SK-N-SH treated with all-trans-retinoic acid at 6 μM for 48 hours (cell line): ENCODE measurements around the gene LY6G6F.
A peak's percentile ranks its signal among the peaks of the same experiment; 100 is the strongest.

Experiments used
- ATAC-seq: fragments of 200-7000 bp; cut with Tn5 transposase; 3 replicates; pipeline ENCODE4 v1.9.1; 2020; ENCODE audit warnings: mild to moderate bottlenecking, moderate library complexity
- BACH2 ChIP-seq: fragments of 250-450 bp; sonication (Bioruptor Pico); IDR thresholded peaks from 2 replicates; pipeline ENCODE4 v1.9.0; 2021; ENCODE audit warnings: mild to moderate bottlenecking, borderline replicate concordance
- CSRNP3 ChIP-seq: fragments of 250-450 bp; sonication (Bioruptor Pico); IDR thresholded peaks from 2 replicates; pipeline ENCODE4 v1.5.1; 2021; ENCODE audit warnings: mild to moderate bottlenecking, moderate library complexity
- ISL1 ChIP-seq: fragments of 250-450 bp; sonication (Bioruptor Pico); IDR thresholded peaks from 2 replicates; pipeline ENCODE4 v2.1.2; 2022; ENCODE audit warnings: mild to moderate bottlenecking, moderate library complexity
- OSR1 ChIP-seq: fragments of 250-450 bp; sonication (Bioruptor Pico); IDR thresholded peaks from 2 replicates; pipeline ENCODE4 v1.8.0; 2022; ENCODE audit warnings: moderate library complexity, mild to moderate bottlenecking, inconsistent platforms
- PATZ1 ChIP-seq: fragments of 250-450 bp; sonication (Bioruptor Pico); IDR thresholded peaks from 2 replicates; pipeline ENCODE4 v1.8.0; 2020; ENCODE audit warnings: mild to moderate bottlenecking, moderate library complexity, borderline replicate concordance
- PPARA ChIP-seq: fragments of 250-450 bp; sonication (Bioruptor Pico); IDR thresholded peaks from 2 replicates; pipeline ENCODE4 v1.5.0; 2020; ENCODE audit warnings: mild to moderate bottlenecking, borderline replicate concordance
- RARB ChIP-seq: fragments of 250-450 bp; sonication (Bioruptor Pico); IDR thresholded peaks from 2 replicates; pipeline ENCODE4 v1.8.0; 2021; ENCODE audit warnings: mild to moderate bottlenecking, moderate library complexity
- SNAI2 ChIP-seq: fragments of 250-450 bp; sonication (Bioruptor Pico); IDR thresholded peaks from 2 replicates; pipeline ENCODE4 v1.5.0; 2020; ENCODE audit warnings: mild to moderate bottlenecking, moderate library complexity
- TCF4 ChIP-seq: fragments of 250-450 bp; sonication (Bioruptor Pico); IDR thresholded peaks from 2 replicates; pipeline ENCODE4 v1.8.0; 2021; ENCODE audit warnings: mild to moderate bottlenecking, moderate library complexity, borderline replicate concordance
- TOX ChIP-seq: fragments of 250-450 bp; sonication (Bioruptor Pico); IDR thresholded peaks from 2 replicates; pipeline ENCODE4 v1.8.0; 2021; ENCODE audit warnings: mild to moderate bottlenecking, moderate library complexity, borderline replicate concordance
- TSHZ2 ChIP-seq: fragments of 250-450 bp; sonication (Bioruptor Pico); IDR thresholded peaks from 2 replicates; pipeline ENCODE4 v1.5.0; 2020; ENCODE audit warnings: mild to moderate bottlenecking, moderate library complexity
- ZC3H10 ChIP-seq: fragments of 250-450 bp; sonication (Bioruptor Pico); IDR thresholded peaks from 2 replicates; pipeline ENCODE4 v1.5.1; 2021; ENCODE audit warnings: mild to moderate bottlenecking, moderate library complexity
- ZFP3 ChIP-seq: fragments of 250-450 bp; sonication (Bioruptor Pico); IDR thresholded peaks from 2 replicates; pipeline ENCODE4 v1.5.0; 2020; ENCODE audit warnings: mild to moderate bottlenecking, moderate library complexity
- ZNF565 ChIP-seq: fragments of 450-650 bp; formaldehyde crosslinking; conservative IDR thresholded peaks from 2 replicates; pipeline ENCODE4 v1.5.0; 2020; ENCODE audit warnings: low read depth, mild to moderate bottlenecking, moderate library complexity
- ZNF8 ChIP-seq: fragments of 450-650 bp; formaldehyde crosslinking; IDR thresholded peaks from 2 replicates; pipeline ENCODE4 v1.5.0; 2020; ENCODE audit warnings: mild to moderate bottlenecking, moderate library complexity
- TF ChIP-seq, protein P1 (sequence below): fragments of 250-450 bp; sonication (Bioruptor Pico); IDR thresholded peaks from 2 replicates; pipeline ENCODE4 v1.8.0; 2021; ENCODE audit warnings: low read depth, mild to moderate bottlenecking, moderate library complexity, borderline replicate concordance

Gene LY6G6F

DNA sequence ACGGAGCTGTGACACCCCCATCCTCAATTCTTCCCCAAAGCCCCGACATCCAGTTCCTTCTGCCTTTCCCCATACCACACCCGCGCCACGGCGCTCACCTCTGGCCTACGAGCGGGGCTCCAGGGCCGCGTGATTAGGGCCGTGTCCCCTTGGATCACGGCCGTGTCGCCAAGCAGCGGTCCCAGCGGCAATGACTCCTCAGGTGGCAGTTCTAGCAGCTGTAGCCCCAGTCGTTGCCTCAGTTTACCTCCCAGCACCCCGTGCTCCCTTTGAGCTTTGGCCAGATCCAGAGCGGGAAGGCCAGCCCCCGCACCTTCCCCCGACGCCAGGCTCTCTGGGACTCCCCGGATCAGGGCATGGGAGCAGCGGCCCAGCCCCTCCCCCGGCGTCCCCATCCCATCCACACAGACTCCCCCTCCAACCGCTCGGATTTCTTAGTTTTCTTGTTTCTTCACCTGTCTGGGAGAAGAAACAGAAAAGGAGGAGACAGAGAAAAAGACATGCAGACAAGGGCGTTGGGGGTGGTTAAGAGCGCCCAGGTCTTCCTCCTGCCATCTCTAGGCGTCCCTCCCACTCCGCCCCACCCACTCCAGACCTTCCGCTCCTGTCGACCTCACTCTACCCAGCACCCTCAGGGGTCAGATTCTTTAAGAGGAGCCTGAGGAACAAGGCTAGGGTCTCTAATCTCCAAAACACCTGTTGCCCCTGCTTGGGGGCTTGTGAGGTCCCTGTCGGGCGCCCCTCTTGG lies 22.3 kb downstream of the LY6G6F start, which contains the start of gene DDAH2:
TSS of gene DDAH2 (minus strand) at position 533 of the 748 bp plus-strand sequence. CDS start at position 395, 138 bp downstream.
- peak; percentile 57 for ATAC-seq
- TF ChIP-seq BACH2 (CRISPR knock-in tag) (no peak), SNAI2 (CRISPR knock-in tag) (peak; percentile 16; the same call in 1 of the 2 replicates)
- TF ChIP-seq, protein P1, sequence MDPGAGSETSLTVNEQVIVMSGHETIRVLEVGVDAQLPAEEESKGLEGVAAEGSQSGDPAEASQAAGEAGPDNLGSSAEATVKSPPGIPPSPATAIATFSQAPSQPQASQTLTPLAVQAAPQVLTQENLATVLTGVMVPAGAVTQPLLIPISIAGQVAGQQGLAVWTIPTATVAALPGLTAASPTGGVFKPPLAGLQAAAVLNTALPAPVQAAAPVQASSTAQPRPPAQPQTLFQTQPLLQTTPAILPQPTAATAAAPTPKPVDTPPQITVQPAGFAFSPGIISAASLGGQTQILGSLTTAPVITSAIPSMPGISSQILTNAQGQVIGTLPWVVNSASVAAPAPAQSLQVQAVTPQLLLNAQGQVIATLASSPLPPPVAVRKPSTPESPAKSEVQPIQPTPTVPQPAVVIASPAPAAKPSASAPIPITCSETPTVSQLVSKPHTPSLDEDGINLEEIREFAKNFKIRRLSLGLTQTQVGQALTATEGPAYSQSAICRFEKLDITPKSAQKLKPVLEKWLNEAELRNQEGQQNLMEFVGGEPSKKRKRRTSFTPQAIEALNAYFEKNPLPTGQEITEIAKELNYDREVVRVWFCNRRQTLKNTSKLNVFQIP (CRISPR knock-in tag), result no peak

GRCh38 chr6:31729515-31729978 lies 22.9 kb downstream of the LY6G6F start:
- TF ChIP-seq ZNF8 (CRISPR knock-in tag), result no peak
- no peak for TF ChIP-seq PATZ1
- TF ChIP-seq CSRNP3 (CRISPR knock-in tag), result no peak
- TF ChIP-seq ZFP3 (CRISPR knock-in tag), result no peak
- TF ChIP-seq RARB (CRISPR knock-in tag), result 0 out of 2 replicates have a peak, but pooled peaks have one; percentile 48
- no peak for TF ChIP-seq BACH2 (CRISPR knock-in tag)
- no peak for TF ChIP-seq ISL1 (CRISPR knock-in tag)
- peak; percentile 87 for ATAC-seq

DNA sequence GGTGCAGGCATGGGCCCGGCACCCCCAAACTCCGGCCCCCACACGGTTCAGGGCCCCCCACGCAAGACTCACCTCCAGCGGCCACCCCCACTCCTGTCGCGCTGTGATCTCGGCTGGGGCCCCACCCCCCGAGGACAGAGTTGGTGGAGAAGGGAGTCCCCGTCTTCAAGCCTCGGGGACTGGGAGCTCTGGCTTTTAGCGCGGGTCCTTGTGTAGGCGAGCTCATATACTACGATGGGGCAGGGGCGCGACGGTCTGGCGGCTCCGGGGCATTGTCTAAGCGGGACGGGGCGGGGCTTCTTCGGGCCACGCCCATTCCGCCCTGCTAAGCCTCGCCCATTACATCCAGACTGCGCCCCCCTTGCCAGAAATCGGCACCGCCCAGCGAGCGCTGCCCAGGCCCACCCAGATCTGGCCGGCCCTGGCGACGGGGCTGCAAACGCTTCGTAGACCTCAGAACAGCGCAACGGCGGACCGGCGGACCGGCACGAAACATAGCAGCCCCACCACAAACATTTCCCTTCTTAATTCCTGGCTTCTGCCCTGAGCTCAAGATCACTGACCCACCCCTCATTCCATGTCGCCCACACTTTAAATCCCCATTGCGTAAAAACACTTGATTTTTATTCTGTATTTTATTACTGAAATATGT lies 23.4 kb downstream of the LY6G6F start:
- TF ChIP-seq PATZ1, result peak; percentile 75; the same call in 1 of the 2 replicates
- TF ChIP-seq CSRNP3 (CRISPR knock-in tag), result no peak
- TF ChIP-seq ZFP3 (CRISPR knock-in tag), result peak; percentile 82
- TF ChIP-seq ZNF565, result no peak
- peak; percentile 86 for ATAC-seq

- no peak for ATAC-seq
Observed at GRCh38 chr6:31730631-31731086, 24.0 kb downstream of the LY6G6F start.

More at GRCh38 chr6:31730631-31731086, 24.0 kb downstream of the LY6G6F start:
- TF ChIP-seq RARB (CRISPR knock-in tag), result no peak
- no peak for TF ChIP-seq TCF4
- no peak for TF ChIP-seq TSHZ2
- no peak for TF ChIP-seq PPARA
- no peak for TF ChIP-seq ISL1 (CRISPR knock-in tag)
- no peak for TF ChIP-seq ZC3H10 (CRISPR knock-in tag)
- TF ChIP-seq TOX, result no peak
- no peak for TF ChIP-seq ZNF565
- TF ChIP-seq OSR1 (CRISPR knock-in tag), result no peak
- TF ChIP-seq ZFP3 (CRISPR knock-in tag), result no peak
